HepG2 (cell line): ENCODE measurements around the gene NEDD4L. TPM values are rescaled to one million over a fixed set of nuclear protein-coding genes. Genes with fewer than 3 reads are reported as not detected.

ENCODE experiments used
- ATAC-seq: fragments of 200-7000 bp; cut with Tn5 transposase; 3 replicates; pipeline ENCODE4 v1.9.1; 2020; ENCODE audit warnings: mild to moderate bottlenecking, moderate library complexity
- BruUV-seq: library from RNA; stranded (reverse); fragments of 400-500 nt; replicated peaks from 2 replicates; lab custom pipeline; 2021; lab: Mats Ljungman, UMichigan
- CTCF ChIA-PET: fragments of 300-600 bp; formaldehyde crosslinking; extraction: SDS; loops from one replicate; lab custom pipeline; 2021; ENCODE audit warnings: low total read pairs, inconsistent platforms, low intra/inter-chr PET ratio; lab: Yijun Ruan, JAX
- POLR2A ChIA-PET: fragments of 350-600 bp; sonication (Branson Sonifier 250); formaldehyde crosslinking; loops from one replicate; lab custom pipeline; 2020; ENCODE audit warnings: antibody characterized with exemption, inconsistent platforms; lab: Yijun Ruan, JAX
- DNase-seq: peaks from one replicate; pipeline ENCODE4 v3.0.0-alpha.2; 2015; ENCODE audit warnings: low spot score
- FAIRE-seq: peaks from 3 replicates; lab custom pipeline; 2011; peaks lifted over from hg19 to GRCh38; lab: Jason Lieb, UNC
- H2AFZ ChIP-seq: one replicate; pipeline ENCODE4 v1.6.1; 2011; ENCODE audit warnings: low read length, inconsistent platforms
- H3K27ac ChIP-seq: fragments of 300-600 bp; 3 replicates; pipeline ENCODE4 v1.8.0; 2011; ENCODE audit warnings: mixed run types, mild to moderate bottlenecking, mixed read lengths, low read length, inconsistent platforms; ENCODE audit not compliant: insufficient read depth; ENCODE audit errors: extremely low read length
- H3K27me3 ChIP-seq, 2 experiments: fragments of 200-600 bp in 1 of 2; 2 replicates in 1 of 2; 3 replicates in 1 of 2; pipeline versions ENCODE4 v1.6.0 to v1.8.0; 2011; ENCODE audit warnings: low read length in 2 of 2, mild to moderate bottlenecking in 2 of 2, moderate library complexity in 2 of 2, inconsistent platforms in 1 of 2; ENCODE audit not compliant: insufficient read depth in 2 of 2, control insufficient read depth in 1 of 2
- H3K36me3 ChIP-seq, 2 experiments: fragments of 200-600 bp in 1 of 2; replicated peaks in 1 of 2; 2 replicates in 1 of 2; 3 replicates in 1 of 2; pipeline versions ENCODE4 v1.5.1 to v1.8.0; 2011; ENCODE audit warnings: low read length in 2 of 2, inconsistent platforms in 1 of 2; ENCODE audit not compliant: insufficient read depth in 2 of 2, control insufficient read depth in 1 of 2
- H3K4me1 ChIP-seq: 2 replicates; pipeline ENCODE4 v1.5.1; 2012; ENCODE audit warnings: low read length, inconsistent platforms; ENCODE audit not compliant: insufficient read depth
- H3K4me2 ChIP-seq: 2 replicates; pipeline ENCODE4 v1.6.0; 2011; ENCODE audit warnings: low read depth, low read length, inconsistent platforms
- H3K4me3 ChIP-seq, 3 experiments: fragments of 200-600 bp in 1 of 3; sonication (generic), shearing (Covaris generic) in 1 of 3; replicated peaks in 1 of 3; 2 replicates each; pipeline ENCODE4 v1.5.1; 2011 to 2016; ENCODE audit warnings: low read length in 3 of 3, inconsistent platforms in 2 of 3, low read depth in 2 of 3, mild to moderate bottlenecking in 2 of 3, control low read depth in 1 of 3, mixed read lengths in 1 of 3; ENCODE audit not compliant: insufficient read depth in 1 of 3
- H3K79me2 ChIP-seq: one replicate; pipeline ENCODE4 v1.6.1; 2011; ENCODE audit warnings: low read length, inconsistent platforms; ENCODE audit not compliant: insufficient read depth
- H3K9ac ChIP-seq: 2 replicates; pipeline ENCODE4 v1.6.0; 2011; ENCODE audit warnings: mild to moderate bottlenecking, low read depth, low read length, inconsistent platforms; ENCODE audit not compliant: insufficient read depth
- H3K9me3 ChIP-seq: 2 replicates; pipeline ENCODE4 v1.5.1; 2012; ENCODE audit warnings: mild to moderate bottlenecking, low read length
- H4K20me1 ChIP-seq: 2 replicates; pipeline ENCODE4 v1.6.0; 2011; ENCODE audit warnings: inconsistent platforms, mild to moderate bottlenecking, low read length, moderate library complexity; ENCODE audit not compliant: insufficient read depth
- GPN1 ChIP-seq: sonication (generic); formaldehyde crosslinking; IDR thresholded peaks from 2 replicates; pipeline ENCODE4 v1.5.1; 2020; ENCODE audit warnings: missing genetic modification reagents, borderline replicate concordance
- KAT7 ChIP-seq: IDR thresholded peaks from 2 replicates; pipeline ENCODE4 v1.6.1; 2018; ENCODE audit warnings: borderline replicate concordance, missing compliant biosample characterization
- KLF12 ChIP-seq: sonication (generic); formaldehyde crosslinking; IDR thresholded peaks from 2 replicates; pipeline ENCODE4 v1.4.0; 2020; ENCODE audit warnings: missing genetic modification reagents, borderline replicate concordance
- PAF1 ChIP-seq: IDR thresholded peaks from 2 replicates; pipeline ENCODE4 v1.6.1; 2016; ENCODE audit warnings: missing genetic modification reagents, missing compliant biosample characterization
- RERE ChIP-seq: IDR thresholded peaks from 2 replicates; pipeline ENCODE4 v1.6.1; 2016; ENCODE audit warnings: low read depth, missing genetic modification reagents, missing compliant biosample characterization
- SSRP1 ChIP-seq: IDR thresholded peaks from 2 replicates; pipeline ENCODE4 v1.6.1; 2016; ENCODE audit warnings: control low read depth
- TBL1XR1 ChIP-seq: fragments of 150-350 bp; IDR thresholded peaks from 2 replicates; pipeline ENCODE4 v1.6.1; 2014; ENCODE audit warnings: borderline replicate concordance, low read length; ENCODE audit not compliant: partially characterized antibody
- TCF7L2 ChIP-seq: IDR thresholded peaks from 2 replicates; pipeline ENCODE4 v1.6.1; 2011; ENCODE audit warnings: mild to moderate bottlenecking, low read depth, low read length, moderate library complexity
- ZBTB1 ChIP-seq: sonication (generic); formaldehyde crosslinking; IDR thresholded peaks from 2 replicates; pipeline ENCODE4 v1.4.0; 2020; ENCODE audit warnings: missing genetic modification reagents, borderline replicate concordance
- ZNF143 ChIP-seq: sonication (generic); formaldehyde crosslinking; IDR thresholded peaks from 2 replicates; pipeline ENCODE4 v1.4.0; 2020; ENCODE audit warnings: missing genetic modification reagents
- ZNF772 ChIP-seq: sonication (generic); formaldehyde crosslinking; IDR thresholded peaks from 2 replicates; pipeline ENCODE4 v1.5.0; 2020; ENCODE audit warnings: mild to moderate bottlenecking, missing genetic modification reagents
- ZNF839 ChIP-seq: sonication (generic); formaldehyde crosslinking; IDR thresholded peaks from 2 replicates; pipeline ENCODE4 v1.4.0; 2020; ENCODE audit warnings: missing genetic modification reagents, mild to moderate bottlenecking, borderline replicate concordance
- WGBS: methylation state at CpG from one replicate; pipeline ENCODE4 v1.1.6; 2017; ENCODE audit warnings: low lambda C conversion rate; 5-methylcytosine and 5-hydroxymethylcytosine counted together
- in situ Hi-C: cut with HindIII; loops from 2 replicates; pipeline ENCODE4 v1.10.0; 2017; ENCODE audit warnings: low pct_unique_long_range_greater_than_20kb; ENCODE audit not compliant: extremely low pct_ligation_motif_present
- intact Hi-C: fragments of 100-400 bp; cut with micrococcal nuclease; formaldehyde crosslinking; loops from one replicate; pipeline ENCODE4 v1.10.0; 2022; ENCODE audit not compliant: unreplicated experiment
- polyA plus RNA-seq, 8 experiments: library from polyadenylated mRNA; depleted of rRNA in 3 of 8; stranded (reverse) in 7 of 8; unstranded in 1 of 8; fragments of >200 nt; fragmentation: Illumina TruSeq in 4 of 8; extraction: Trizol in 4 of 8; gene quantifications; 2 replicates each; pipeline versions ENCODE4 v1.2.1 to v1.2.3, GENCODE V29; 2011 to 2016; ENCODE audit warnings: low read depth in 4 of 8, missing spikeins in 1 of 8, mixed read lengths in 1 of 8; ENCODE audit not compliant: insufficient read depth in 1 of 8
- total RNA-seq, 5 experiments: library from RNA; depleted of rRNA; stranded (reverse); fragments of >200 nt; fragmentation: Illumina TruSeq; extraction: Trizol; gene quantifications; 2 replicates each; pipeline ENCODE4 v1.2.3, GENCODE V29; 2016; ENCODE audit warnings: low read depth in 1 of 5
- TF ChIP-seq, protein P1 (sequence below): fragments of 450-650 bp; IDR thresholded peaks from 2 replicates; pipeline ENCODE4 v1.6.1; 2017; ENCODE audit warnings: mild to moderate bottlenecking
- TF ChIP-seq, protein P2 (sequence below): sonication (generic); formaldehyde crosslinking; IDR thresholded peaks from 2 replicates; pipeline ENCODE4 v1.4.0; 2020; ENCODE audit warnings: missing genetic modification reagents, borderline replicate concordance

The NEDD4L gene
- total and polyA plus RNA-seq, 2 of the 13 experiments (the other 11 are each of a cell fraction or from before 2014, with no cell fraction given), result 168 to 390 TPM

GRCh38 chr18:58241877-58242276, 197.9 kb downstream of the NEDD4L start (continued):
- TF ChIP-seq RERE (CRISPR knock-in tag) (no peak), KAT7 (no peak), ZNF772 (no peak)
- TF ChIP-seq, all 625 proteins: peak for 0

DNA sequence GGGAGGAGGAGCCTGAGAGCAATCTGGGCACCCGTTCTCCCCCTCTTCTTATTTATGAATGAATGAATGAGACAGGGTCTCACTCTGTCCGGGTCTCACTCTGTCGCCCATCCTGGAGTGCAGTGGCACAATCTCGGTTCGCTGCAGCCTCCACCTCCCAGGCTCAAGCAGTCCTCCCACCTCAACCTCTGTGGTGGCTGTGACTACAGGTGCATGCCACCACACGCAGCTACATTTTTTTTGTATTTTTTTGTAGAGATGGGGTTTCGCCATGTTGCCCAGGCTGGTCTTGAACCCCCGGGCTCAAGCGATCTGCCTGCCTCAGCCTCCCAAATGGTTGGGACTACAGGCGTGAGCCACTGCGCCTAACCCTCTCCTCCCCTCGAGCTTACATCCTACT, 198.4 kb downstream of the NEDD4L start:
- H3K27ac ChIP-seq, result no peak overlapping the region
- CTCF ChIA-PET, result no interaction called here
- no peak overlapping the region for H3K9ac ChIP-seq
- TF ChIP-seq, protein P1, sequence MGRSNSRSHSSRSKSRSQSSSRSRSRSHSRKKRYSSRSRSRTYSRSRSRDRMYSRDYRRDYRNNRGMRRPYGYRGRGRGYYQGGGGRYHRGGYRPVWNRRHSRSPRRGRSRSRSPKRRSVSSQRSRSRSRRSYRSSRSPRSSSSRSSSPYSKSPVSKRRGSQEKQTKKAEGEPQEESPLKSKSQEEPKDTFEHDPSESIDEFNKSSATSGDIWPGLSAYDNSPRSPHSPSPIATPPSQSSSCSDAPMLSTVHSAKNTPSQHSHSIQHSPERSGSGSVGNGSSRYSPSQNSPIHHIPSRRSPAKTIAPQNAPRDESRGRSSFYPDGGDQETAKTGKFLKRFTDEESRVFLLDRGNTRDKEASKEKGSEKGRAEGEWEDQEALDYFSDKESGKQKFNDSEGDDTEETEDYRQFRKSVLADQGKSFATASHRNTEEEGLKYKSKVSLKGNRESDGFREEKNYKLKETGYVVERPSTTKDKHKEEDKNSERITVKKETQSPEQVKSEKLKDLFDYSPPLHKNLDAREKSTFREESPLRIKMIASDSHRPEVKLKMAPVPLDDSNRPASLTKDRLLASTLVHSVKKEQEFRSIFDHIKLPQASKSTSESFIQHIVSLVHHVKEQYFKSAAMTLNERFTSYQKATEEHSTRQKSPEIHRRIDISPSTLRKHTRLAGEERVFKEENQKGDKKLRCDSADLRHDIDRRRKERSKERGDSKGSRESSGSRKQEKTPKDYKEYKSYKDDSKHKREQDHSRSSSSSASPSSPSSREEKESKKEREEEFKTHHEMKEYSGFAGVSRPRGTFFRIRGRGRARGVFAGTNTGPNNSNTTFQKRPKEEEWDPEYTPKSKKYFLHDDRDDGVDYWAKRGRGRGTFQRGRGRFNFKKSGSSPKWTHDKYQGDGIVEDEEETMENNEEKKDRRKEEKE, result no peak
- TF ChIP-seq ZNF839 (CRISPR knock-in tag), result no peak
- TF ChIP-seq GPN1 (CRISPR knock-in tag), result no peak
- TF ChIP-seq KLF12 (CRISPR knock-in tag), result no peak
- TF ChIP-seq TBL1XR1, result no peak
- TF ChIP-seq ZBTB1 (CRISPR knock-in tag), result no peak
- TF ChIP-seq PAF1 (CRISPR knock-in tag), result no peak
- TF ChIP-seq SSRP1, result no peak
- TF ChIP-seq ZNF143 (CRISPR knock-in tag), result no peak
- TF ChIP-seq TCF7L2, result no peak
- TF ChIP-seq, protein P2, sequence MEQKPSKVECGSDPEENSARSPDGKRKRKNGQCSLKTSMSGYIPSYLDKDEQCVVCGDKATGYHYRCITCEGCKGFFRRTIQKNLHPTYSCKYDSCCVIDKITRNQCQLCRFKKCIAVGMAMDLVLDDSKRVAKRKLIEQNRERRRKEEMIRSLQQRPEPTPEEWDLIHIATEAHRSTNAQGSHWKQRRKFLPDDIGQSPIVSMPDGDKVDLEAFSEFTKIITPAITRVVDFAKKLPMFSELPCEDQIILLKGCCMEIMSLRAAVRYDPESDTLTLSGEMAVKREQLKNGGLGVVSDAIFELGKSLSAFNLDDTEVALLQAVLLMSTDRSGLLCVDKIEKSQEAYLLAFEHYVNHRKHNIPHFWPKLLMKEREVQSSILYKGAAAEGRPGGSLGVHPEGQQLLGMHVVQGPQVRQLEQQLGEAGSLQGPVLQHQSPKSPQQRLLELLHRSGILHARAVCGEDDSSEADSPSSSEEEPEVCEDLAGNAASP (CRISPR knock-in tag), result no peak

More for the DNA sequence above, 198.4 kb downstream of the NEDD4L start:
- BruUV-seq, result no TSS peak
- POLR2A ChIA-PET, result interaction anchor here (1.3 kb wide), 1 partner anchor 21 kb away, joined by 3 read pairs; no protein-coding TSS in a partner anchor
- no peaks in the 10 kb centered on the region for H3K4me1 ChIP-seq
- DNase-seq (no peak), ATAC-seq (no peak), FAIRE-seq (no peak)
- H3K4me2 ChIP-seq, result no peak overlapping the region
- no peaks in the 10 kb centered on the region for H3K9me3 ChIP-seq
- 89% methylated on average over 6 of the region's 12 CpGs for WGBS
- H4K20me1 ChIP-seq, result peaks cover 30% of the 10 kb centered on the region; the same call in 1 of the 2 replicates
- H2AFZ ChIP-seq, result no peak overlapping the region
- peaks cover 1 to 30% of the 10 kb centered on the region in 2 experiments; a peak in 3 of 5 replicates for H3K36me3 ChIP-seq
- in situ Hi-C loops (no loop called here), intact Hi-C loops (no loop called here)
- peaks cover 65% of the 10 kb centered on the region for H3K79me2 ChIP-seq
- H3K27me3 ChIP-seq, result no peaks in the 10 kb centered on the region
- no peak overlapping the region for H3K4me3 ChIP-seq
